ENCODE data around the gene NEMP2.

GRCh38 chr2:190564838-190565237 lies 30.3 kb upstream of the NEMP2 start:
- TF ChIP-seq EZH2 (IDR thresholded peaks at IDR 0.05; ENCODE audit: borderline replicate concordance, insufficient read depth, low read length, poor library complexity, severe bottlenecking) (no peak), CTCF (IDR thresholded peaks at IDR 0.05; ENCODE audit: poor library complexity, severe bottlenecking) (no peak), REST (IDR thresholded peaks at IDR 0.05; ENCODE audit: borderline replicate concordance) (no peak), TAF1 (IDR thresholded peaks at IDR 0.05; ENCODE audit: low read depth) (no peak), POLR2AphosphoS5 (IDR thresholded peaks at IDR 0.05) (no peak), EP300 (conservative IDR thresholded peaks at IDR 0.05; ENCODE audit: poor library complexity, severe bottlenecking) (no peak)
